HUDEP-2 (cell line): ENCODE data around the gene DBF4.
"Not testable (repeated sequence)": the region's sequence is repeated elsewhere in the genome, so short reads cannot be mapped to it uniquely, and the experiment has no call there.

Experiments
- DNase-seq, 76 experiments: peaks; one replicate each; lab custom pipeline; 2025; ENCODE audit not compliant: unreplicated experiment in 76 of 76; lab: John Stamatoyannopoulos, UW

The DBF4 gene, protein sequence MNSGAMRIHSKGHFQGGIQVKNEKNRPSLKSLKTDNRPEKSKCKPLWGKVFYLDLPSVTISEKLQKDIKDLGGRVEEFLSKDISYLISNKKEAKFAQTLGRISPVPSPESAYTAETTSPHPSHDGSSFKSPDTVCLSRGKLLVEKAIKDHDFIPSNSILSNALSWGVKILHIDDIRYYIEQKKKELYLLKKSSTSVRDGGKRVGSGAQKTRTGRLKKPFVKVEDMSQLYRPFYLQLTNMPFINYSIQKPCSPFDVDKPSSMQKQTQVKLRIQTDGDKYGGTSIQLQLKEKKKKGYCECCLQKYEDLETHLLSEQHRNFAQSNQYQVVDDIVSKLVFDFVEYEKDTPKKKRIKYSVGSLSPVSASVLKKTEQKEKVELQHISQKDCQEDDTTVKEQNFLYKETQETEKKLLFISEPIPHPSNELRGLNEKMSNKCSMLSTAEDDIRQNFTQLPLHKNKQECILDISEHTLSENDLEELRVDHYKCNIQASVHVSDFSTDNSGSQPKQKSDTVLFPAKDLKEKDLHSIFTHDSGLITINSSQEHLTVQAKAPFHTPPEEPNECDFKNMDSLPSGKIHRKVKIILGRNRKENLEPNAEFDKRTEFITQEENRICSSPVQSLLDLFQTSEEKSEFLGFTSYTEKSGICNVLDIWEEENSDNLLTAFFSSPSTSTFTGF

DNA sequence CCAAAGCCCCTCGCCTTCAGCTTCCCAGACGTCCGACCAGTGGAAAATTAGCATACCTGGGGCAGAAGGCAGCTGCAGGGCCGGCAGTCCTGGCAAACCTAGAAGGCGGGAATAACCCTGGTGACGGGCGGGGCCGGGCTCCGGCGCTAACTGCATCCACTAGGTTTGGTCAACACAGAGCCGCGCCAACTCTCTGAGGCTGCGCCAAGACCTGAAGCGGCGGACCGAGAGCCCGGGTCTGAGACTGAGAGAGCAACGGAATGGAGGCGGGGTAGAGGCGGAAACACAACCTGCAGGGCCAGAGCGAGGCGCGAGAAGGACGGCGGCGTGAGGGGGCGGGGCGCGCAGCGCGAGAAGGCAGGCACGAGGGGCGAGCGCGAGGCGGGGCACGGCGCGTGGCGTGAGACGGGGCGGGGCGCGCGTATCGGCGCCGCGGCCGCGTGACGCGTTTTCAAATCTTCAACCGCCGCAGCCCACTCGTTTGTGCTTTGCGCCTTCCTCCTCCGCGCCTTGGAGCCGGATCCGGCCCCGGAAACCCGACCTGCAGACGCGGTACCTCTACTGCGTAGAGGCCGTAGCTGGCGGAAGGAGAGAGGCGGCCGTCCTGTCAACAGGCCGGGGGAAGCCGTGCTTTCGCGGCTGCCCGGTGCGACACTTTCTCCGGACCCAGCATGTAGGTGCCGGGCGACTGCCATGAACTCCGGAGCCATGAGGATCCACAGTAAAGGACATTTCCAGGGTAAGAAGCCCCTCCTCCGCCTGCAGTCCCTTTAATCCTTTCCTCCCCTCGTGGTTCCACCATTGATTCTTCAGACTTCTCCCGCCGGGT, at the start of gene DBF4, which contains the start of gene SLC25A40:
Gene DBF4 (plus strand): TSS at position 454 of the 829 bp plus-strand sequence. CDS start 240 bp downstream, at position 694.
Gene SLC25A40 (minus strand): TSS at position 321 of the 829 bp plus-strand sequence. CDS start 17,633 bp downstream, outside the sequence.
- peak in 75 of 76 experiments; percentile 44 to 96 (median 92) for DNase-seq

DNA sequence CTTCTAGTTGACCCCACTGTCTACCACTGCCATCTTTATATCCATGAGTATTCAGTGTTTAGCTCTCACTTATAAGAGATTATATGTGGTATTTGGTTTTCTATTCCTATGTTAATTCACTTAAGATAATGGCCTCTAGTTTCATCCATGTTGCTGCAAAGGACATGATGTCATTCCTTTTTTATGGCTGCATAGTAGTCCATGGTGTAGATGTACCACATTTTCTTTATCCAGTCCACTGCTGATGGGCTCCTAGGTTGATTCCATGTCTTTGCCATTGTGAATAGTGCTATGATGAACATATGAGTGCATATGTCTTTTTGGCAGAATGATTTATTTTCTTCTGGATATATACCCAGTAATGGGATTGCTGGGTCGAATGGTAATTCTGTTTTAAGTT, 47.9 kb upstream of the DBF4 start:
- not testable (repeated sequence) for DNase-seq

DNA sequence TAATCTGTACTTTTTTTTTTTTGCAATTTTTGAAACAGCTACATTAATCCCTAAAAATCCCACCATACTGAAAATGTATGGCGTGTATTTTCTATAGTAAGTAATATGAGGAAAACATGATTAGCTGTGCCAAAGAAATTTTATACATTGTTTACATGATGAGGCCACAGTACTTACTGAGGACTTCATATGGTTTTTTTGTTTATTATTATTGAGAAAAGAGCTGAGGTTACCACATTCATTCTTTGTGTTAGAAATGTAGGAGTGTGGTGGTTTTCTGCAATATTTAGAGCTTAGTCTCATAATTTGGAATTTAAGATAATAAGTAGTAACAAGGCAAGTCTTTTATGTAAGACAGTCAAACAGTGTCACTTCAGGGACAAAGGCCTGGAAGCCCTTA, 45.2 kb upstream of the DBF4 start:
- no peak for DNase-seq

DNA sequence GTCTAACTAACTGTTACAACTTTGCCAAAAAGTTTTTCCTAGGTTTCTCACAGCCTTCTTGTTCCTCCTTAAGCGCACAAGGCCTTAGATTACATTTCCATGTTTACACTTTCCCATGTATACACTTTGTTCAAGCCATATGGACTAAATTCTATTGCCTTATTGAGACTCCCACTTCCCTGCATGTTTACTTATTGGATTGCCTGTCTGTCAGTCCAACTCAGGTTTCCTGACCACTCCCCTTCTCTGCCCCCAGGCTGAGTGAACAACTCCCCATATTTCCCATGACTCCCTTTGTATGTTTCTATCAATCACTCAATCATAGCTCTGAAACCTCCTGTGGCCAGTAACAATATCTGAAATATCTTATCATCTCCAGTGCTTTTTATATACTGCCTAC, 43.2 kb upstream of the DBF4 start:
- no peak for DNase-seq

DNA sequence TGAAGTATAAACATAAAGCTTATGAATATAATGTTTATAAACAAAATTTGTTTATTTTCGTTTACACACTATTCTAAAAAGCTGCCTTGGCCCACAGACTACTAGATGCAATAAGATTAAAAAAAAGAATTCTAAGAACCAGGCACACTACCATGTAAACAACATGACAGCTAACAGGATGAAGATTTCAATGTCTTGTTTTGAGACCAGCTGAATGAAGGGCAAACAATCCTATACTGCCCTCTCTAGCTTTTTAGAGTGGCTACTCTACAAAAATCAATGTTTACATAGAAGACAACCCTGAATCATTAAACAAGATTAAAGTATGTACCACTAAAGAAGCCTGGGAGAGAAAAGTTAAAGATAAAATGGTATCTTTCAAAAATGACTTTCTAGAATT, 38.7 kb upstream of the DBF4 start:
- DNase-seq, result no peak

DNA sequence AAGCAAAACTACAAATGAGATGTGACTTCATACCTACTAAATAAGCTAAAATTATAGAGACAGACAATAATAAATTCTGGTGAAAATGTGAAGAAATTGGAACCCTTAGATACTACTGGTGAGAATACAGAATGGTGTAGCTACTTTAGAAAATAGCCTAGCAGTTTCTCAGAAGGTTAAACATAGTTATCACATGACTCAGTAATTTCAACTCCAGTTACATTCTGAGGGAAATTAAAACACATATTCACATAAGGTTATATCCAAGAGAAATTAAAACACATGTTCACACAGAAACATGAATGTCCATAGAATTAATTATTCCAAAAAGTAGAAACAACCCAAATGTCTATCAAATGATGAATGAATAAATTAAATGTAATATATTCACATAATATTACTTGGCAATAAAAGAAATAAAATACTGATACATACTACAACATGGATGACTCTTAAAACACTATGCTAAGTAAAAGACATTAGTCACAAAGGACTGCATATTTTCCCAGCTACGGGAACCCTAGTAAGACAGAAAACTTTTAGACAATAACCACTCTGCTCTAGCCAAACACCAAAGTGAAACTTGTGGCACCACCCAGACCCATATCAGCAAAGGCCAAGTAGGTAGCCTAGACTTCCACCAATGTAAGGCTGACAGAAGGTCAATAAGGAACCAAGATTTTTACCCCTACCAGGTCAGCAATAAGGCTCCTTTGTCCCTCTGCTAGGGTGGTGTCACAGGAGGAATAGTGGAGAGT, 25.3 kb upstream of the DBF4 start:
- DNase-seq, result peak in 1 of 76 experiments; percentile 2

DNA sequence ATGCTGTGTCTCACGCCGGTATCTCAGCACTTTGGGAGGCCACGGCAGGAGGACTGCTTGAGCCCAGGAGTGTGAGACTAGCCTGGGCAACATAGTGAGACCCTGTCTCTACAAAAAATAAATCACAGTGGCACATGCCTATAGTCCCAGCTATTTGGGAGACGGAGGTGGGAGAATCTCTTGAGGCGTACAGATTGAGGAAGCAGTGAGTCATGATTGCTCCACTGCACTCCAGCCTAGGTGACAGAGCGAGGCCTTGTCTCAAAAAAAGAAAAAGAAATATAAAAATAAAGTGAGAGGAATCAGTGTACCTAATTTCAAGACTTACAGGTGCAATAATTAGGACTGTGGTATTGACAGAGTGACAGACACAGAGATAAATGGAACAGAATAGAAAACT, 24.0 kb upstream of the DBF4 start:
- no peak for DNase-seq

DNA sequence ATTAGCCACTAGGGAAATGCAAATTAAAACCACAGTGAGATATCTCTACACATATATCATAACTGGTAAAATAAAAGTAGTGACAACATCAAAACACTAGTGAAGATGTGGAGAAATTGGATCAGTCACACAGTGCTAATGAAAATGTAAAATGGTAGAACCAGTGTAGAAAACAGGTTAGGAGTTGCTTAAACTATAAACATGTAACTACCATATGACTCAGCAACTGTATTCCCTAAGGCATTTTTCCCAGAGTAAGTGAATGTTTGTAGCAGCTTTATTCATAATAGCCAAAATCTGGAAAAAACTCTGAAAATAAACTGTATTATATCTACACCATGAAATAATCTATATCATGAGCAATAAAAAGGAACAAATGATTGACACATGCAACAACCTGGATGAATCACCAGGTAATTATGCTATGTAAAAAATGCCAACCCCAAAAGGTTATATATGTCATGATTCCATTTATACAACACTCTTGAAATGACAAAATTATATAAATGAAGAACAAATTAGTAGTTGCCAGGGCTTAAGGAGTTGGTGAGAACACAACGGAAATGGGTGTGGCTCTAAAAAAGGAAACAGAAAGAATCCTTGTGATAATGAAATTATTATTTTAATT, 22.9 kb upstream of the DBF4 start:
- DNase-seq, result no peak

DNA sequence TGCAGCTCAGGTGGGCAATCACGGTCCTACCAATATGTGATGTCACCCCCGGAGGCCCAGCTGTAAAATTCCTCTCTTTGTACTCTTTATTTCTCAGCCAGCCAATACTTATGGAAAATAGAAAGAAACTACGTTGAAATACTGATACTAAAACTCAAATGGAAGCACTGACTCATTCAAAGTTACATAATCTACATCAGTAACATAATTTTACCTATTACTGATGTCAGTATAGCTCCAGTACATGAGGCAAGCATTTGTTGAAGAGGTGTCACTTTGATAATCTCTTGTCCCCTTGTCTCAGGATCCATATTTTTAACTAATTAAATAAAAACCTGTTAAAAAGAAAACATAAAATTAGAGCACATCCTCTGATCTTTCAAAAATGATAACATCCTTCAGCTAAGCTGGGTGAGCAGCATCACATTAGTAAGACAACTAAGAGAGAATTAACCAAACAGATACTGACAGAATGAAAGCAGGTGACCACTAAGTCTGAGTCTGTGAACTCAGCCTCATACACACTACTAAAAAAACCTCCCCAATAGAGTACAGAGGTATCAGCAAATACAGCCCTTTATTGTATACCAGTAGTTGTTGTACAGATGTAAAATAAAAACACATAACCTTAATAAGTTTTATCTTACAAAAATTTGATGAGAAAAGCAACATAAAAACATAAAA, 17.7 kb upstream of the DBF4 start:
- no peak for DNase-seq

DNA sequence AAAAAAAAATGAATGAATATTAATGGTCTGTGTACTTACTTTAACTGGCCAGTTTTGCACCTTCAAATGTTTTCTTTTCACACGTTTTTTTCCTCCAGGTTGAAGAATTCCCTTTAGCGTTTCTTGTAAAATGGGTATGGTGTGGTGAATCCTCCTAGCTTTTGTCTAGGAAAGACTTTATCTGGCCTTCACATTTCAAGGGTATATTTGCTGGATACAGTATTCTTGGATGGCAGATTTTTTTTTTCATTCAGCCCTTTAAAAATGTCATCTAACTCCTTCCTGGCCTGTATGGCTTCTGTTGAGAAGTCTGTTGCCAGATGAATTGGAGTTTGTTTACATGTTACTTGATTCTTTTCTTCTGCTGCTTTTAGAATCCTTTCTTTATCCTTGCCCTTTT, 10.2 kb upstream of the DBF4 start:
- DNase-seq, result no peak

DNA sequence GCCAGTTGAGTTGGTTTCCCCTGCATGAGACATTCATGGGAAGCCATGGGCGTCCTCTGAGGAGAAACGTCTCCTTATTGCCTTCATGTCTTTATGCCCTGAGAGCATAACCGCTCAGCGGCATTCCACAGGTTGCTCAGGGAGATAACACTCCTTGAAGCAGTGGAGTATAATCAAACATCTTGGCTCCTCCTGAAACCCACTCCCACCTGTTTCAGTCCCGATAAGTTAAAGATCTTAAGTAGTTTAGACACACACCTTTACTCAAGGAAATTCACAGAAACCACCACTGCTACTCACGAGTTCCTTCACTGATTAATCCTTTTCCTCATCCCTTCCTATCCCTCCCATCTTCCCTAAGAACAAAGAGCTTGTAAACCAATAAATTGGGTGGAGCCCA, 9.8 kb upstream of the DBF4 start:
- DNase-seq, result not testable (repeated sequence)

DNA sequence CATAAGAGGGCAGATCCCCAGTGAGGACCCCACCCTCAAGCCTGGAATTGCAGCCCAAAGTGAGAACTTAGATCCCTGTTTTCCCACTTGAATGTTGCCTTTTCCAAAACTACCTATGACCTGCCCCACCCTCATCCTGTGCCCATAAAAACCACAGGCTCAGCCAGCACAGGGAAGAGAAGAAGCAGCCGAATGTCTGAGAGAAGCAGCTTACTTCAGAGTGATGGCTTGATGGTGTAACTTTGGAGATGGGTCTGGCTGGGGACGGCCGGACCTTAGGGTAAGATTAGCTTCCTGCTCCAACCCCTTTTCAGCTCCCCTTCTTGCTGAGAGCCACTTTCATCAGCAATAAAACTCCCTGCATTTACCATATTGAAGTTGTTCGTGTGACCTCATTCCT, 5.8 kb upstream of the DBF4 start:
- DNase-seq, result no peak

DNA sequence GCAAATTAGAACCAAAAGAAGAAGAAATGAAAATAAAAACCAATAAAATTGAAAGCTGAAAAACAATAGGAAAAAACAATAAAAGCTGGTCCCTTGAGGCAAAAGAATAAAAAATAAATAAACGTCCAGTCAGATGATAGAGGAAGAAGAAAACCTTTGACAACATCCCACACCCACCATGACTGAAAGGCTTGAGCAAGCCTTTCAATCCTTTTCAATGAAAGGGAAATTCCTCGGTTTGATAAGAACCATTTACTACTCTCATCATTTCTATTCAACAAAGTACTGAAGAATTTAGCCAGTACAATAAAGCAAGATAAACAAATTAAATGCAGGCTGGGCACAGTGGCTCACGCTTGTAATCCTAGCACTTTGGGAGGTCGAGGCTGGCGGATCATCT, 3.9 kb upstream of the DBF4 start:
- DNase-seq, result no peak

DNA sequence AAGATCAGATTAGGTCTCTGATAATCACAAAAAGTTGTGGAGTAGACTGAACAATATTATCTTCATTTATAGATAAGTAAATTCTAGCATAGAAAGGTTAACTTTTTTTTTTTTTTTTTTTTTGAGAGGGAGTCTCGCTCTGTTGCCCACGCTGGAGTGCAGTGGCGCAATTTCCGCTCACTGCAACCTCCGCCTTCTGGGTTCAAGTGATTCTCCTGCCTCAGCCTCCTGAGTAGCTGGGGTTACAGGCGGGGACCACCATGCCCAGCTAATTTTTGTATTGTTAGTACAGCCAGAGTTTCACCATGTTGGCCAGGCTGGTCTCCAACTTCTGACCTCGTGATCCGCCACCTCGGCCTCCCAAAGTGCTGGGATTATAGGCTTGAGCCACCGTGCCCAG, 3.0 kb upstream of the DBF4 start:
- not testable (repeated sequence) for DNase-seq

DNA sequence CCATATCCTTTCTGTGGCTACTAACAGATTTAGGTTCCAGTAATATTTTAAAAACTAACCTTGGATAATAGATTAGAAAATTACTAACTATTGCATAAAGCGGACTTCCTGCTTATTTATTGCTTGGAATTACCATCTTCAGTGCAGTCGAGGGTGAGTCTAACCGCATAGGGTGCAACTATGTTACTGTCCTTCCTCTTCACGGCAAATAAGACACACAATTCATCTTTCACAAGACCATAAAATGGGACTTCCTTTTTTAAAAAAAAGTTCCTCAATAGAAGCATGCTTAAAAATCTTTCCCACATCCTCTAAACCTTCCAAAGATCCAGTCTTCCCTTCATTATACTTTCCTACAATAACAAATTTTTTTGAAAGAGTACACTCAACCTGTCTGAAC, 2.2 kb upstream of the DBF4 start:
- DNase-seq, result no peak

DNA sequence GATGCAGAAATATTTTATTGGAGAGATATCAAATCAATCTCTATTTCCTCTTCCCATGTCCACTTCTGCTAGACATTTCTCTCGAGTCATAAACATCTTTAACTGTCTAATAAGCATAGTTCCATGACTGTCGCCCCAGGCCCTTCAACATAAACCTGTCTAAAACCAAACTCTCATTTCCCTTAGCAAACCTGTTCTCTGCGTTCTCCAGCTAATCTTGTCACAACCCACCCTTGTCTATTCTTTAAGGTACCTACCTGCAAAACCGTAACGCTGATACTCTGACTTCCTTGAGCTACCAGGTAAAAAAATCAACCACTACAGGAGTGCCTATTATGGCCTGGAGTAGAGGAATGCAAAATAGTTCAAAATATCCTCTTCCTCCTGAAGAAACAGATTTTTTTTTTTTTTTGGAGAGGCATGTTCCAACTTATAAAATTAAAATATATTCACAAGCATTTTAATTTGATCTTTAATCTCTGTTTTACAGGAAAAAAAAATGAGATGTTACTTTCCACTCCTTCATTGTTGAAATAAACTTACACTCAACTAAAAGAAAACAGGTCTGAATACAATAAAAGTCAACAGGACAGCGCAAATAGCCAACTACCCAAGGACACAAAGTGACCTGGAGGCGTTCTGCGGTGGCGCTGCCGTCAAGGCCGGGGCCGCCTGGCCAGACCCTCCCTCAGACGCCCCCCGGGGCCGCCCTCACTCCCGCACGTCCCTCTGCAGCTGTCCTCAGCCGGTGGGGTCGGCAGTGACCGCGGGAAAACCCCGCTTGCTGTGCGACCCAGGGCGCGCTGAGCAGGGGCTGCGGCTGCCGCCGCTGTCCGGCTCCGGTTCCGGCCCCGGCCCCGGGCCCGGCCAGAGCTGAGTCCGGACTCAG, 898 bp upstream of the DBF4 start:
- DNase-seq, result peak in 3 of 76 experiments; percentile 8 to 25 (median 24)

DNA sequence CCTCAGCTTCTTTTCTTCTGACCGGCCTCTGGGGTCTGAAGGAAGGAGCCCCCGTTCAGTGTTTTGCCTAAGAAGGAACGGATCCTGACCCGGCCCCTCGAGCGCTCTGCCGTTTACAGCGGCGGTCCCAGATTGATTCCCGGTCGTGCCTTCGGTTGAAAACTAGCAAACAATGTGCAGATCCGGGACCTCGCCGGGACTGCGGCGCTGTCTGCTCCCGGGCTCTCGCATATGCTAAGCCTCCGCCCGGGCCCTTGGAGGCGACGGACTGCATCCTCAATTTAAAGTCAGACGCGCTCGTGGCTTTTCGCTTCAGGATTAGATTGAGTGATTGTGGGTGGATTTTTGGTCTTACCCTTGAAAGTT, 559 bp downstream of the DBF4 start:
- DNase-seq, result peak in 45 of 76 experiments; percentile 1 to 57 (median 23)

DNA sequence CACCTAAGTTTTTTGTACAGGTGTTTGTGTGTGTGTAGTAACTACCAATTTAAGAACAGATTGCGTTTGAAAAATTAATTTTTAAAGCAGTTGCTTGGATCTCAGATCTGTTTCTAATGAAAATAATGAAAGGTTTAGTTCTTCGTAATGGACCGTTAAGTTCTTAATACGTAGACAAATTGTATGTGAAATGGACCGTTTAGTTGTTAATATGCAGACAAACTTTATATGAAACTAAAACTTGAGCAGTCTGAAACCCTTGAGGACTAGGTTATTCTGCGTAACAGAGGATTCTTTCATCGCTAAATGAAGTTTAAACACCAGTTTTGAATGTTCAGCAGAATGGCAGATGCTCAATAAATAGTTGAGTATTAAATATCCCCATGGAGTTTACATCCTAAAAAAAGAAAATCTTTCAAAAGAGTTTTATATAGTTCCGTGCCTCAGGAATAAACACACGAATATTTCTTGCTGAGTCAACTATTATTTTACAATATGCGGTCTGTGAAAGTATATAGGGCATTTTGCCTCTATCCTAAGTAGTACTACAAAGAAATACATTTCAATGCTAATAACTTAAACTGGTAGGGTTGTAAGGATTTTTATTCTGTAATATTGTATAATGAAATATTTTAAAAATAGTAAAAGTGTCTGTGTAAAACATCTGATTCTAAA, 1.2 kb downstream of the DBF4 start:
- no peak for DNase-seq
